Measurements from ENCODE around the gene PPP1R17.

Gene PPP1R17

DNA sequence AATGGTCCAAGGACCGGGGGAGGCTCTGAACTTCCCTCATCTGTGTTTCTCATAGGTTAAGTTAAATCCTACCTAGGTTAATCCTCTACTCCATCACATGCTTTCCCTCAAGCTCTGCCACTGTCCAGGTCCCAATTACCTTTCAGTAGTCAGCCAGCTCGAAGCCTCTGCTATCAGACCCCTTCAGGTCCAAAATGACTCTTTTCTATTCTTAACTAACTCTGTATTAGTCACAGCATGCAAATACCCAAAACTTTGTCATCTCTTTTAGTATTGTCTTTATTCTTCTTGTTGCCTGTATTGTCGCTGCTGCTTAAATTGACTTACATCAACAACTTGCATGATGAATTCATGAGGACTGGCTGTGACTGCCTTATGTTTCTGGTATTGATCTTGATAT lies 15.3 kb downstream of the PPP1R17 start:
- DNase-seq = no peak

DNA sequence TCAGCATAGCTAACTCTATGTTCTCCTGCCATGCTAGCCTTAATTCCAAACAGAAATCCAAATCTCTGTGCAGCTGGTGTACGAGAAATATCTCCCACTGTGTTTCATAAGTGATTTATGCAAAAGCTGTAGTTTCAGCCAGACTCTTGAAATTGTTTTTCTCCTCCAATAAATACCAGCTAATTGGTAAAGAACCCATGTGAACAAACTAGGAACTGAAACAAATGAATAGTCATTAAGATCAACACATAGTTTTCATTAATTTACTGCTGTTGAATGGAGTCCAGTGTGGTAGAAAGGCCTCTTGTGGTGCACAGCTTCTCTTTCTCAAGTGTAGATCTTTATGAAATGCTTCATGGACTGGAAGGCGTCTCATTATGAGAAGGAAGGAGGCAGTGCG lies 18.4 kb downstream of the PPP1R17 start:
- DNase-seq = no peak

DNA sequence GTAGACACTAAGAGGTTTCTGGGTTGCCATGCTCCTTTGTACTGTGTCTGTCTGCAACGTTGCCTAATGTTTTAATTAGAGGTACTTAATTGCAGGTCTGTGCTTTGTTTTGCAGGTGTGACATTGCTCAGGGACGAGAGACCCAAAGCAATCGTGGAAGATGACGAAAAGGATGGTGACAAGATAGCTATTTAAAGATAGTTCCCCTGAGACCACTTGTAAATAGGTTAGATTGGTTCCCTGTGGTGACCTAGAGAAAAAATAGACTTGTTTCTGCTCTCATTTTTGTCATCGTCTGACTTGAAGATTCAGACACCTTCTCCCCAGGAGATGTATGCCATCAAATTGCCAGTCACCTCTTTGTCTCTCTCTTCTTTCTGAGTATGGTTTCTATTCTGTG lies 20.1 kb downstream of the PPP1R17 start:
- DNase-seq = no peak

DNA sequence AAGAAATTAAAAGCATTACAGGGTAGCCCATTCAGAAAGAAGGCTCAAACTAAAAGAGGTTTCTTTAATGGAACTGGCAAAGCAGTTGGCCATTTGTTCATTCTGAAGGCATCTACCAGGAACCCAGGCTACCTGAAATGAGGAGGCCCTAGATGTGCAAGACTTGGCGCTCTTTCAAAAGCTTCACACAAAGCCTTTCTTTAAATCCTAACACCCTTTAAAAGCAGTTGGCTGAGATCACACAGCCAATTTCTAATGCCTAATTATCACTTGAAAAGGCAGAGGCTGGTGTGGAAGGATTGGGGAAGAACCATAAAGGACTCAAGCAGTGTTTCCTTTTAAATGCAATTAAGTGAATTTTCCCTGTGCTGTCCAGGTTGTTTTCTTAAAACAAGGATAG lies 23.2 kb downstream of the PPP1R17 start:
- no peak for DNase-seq

DNA sequence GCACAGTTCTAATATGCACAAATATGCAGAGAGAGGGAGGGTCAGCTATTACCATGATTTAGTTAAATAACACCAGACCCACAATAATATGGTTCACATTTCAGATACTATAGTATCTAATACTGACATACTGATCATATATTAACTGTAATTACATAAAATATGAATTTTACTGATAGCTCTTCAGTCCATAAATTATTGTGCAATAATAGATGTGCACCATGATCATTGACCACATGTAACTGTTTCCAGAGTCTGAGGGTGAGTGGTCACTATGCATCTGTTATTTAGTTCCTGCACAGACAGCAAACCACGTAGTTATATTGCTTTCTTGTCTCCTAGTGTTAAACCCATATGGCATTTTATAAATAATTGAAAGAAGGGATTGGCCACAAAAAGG lies 29.3 kb downstream of the PPP1R17 start:
- no peak for DNase-seq

DNA sequence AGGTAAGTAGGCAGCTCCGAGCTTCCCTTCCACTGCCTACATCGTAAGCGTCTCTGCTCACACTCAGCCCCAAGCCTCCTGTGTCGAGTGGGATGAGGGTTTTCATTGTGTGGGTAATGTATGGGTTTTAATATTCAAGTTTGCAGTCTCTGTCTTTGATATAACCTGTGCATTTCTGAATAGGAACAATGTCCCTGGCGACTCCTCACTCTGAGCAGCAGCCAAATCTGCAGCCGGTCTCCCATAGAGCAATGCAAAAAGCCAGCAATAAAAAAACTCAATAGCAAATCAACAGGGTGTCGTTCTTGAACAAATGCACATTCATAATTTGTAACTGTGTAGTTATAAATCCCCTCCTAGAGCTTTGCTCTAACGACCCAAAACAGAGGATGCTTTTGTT lies 33.4 kb downstream of the PPP1R17 start:
- DNase-seq = no peak

DNA sequence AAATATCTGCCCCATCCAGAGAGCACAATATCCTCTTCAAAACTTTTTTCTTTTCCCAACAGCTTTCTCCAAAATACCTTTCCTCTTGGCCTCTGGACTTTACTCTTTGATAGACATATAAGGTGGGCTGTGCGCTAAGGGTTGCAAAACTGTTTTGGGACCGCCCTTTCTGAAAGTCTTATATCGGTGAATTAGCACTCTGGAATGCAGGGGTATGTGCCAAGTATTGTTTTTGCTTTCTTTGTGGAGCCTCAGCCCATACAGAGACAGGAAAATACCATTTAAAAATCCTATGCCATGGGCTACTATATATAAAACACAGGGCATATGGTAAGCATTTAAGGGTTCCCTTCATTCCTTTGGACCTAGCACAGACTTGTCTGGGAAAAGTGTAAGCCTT lies 37.7 kb downstream of the PPP1R17 start:
- no peak for DNase-seq

DNA sequence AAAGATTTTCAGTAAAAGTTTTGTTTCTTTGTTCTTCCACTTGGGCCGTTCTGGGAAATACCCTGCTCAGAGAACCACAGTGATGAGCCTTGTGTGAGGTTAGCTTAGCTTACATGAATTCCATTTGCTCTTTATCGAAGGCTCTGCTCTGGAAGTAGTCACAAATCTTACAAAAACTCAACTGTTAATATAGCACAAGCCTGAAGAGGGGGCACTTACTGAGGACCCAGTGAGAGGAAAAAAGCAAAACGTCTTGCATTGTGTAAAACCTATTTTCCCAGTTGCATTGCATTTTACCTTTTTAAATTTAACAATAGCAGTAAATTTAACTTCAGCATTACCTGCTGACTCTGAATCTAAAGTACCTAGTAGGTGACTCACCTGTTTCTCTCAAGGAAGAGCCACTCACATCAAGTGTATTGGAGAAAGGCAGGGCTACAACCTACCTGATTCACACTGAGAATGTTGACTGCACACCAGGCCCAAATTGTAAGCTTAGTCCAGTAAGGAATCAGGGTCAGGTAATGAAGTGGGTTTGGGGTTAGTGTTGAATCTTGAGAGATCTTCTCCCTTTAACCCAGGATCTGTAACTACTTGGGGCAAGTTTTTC lies 42.3 kb downstream of the PPP1R17 start:
- no peak for DNase-seq

DNA sequence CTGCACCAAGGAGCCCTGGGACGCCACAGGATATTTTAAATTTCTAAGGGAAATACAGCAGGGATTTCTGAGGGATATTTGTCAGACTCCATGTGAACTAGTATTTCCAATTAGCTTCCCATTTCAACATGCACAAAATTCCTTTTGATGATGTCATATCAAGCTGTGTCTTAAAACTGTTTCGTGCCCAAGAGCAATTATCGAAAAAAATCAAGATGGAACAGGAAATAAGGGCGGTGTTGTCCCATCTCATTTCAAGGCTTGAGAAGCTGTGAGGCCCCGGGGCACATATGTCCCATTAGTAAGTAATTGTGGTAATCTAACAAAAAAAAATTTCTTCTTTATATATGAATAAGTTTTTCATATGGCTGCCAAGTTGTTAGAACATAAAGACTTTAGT lies 47.4 kb downstream of the PPP1R17 start:
- DNase-seq = no peak

DNA sequence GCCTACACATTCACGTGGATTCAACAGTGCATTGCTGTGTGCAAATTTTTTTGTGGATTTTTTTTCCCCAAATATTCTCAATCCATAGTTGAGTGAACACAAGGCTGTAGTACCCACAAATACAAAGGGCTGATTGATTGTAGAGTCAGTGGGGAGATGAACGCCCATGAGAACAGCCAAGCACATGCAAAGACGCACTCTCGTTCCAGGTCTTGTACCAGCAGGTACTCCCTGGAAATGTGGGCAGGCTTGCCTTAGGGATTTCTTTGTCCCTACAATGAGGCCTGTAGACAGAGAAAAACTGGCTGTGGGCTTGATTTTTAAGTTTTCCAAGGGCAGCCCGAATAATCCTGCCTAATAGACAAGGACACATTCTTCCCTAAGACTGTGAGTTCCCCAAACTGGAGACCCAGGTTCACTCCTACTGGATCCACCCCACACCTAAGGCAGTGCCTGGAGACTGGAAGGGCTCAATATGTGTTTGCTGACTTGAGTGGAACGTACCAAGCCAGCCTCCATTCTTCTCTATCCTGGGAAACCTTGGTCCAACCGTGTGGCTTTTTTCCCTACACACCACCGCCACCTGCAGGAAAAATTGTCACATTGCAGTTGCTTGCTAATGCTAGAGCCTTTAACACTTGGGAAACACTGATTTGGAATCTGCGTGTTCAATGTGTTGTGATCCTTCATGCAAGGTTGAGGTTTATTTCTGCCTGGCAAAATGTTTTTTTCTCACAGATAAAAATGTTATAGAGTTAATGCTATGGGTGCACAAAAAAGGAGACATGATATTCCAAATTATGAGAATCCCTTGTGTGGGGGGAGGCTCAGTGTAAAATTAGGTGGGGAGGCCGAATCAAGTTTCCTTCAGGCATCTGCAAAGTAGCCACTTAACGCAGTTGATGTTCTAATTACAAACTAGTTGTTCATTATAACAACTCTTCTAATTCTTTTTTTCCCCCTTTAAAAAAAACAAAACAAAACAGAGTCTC lies 49.3 kb downstream of the PPP1R17 start:
- DNase-seq = peak in 1 of 2 experiments; percentile 51

DNA sequence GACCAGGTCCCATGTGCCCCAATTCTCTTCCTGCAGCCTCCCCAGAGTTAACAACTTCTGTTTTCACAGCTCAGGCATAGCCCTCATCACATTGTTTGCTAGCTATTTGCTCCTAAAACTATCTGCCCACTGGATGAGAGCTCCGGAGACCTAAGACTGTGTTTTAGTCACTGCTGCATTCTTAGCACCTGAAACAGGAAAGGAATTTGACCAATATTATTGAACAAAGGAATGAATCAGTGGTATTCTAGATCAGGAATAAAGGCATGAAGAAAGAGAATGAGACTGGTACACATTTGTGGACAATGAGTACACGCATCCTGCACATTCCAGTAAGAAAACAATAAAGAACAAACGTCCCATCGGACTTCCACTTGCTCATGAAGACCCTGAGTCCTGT lies 54.8 kb downstream of the PPP1R17 start:
- no peak for DNase-seq

DNA sequence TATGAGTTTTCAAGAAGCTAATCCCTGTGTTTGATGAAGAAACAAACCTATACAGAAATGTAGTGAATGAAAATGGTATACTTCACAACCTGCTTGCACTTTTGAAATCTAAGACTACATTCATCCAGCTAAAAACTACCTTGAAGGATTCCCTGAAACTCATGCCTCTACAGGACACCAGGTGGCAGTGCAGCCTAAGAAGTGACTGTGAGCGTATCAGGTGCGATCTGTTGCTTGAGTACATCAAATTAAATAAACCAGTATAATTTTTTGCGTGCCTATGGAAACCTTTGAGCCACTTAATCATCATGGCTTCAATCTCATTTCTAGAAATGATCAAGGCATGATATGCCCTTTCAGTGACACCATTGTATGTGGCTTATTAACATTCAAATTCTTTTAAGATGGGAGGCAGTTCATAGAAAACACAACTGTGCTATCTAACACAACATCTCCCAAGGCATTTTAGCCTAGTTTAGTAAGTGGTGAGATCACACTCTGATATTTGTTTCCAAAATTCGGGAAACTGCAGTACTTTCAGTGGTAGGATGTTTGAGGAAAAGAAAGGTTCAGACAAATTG lies 57.4 kb downstream of the PPP1R17 start:
- peak in 1 of 2 experiments; percentile 33 for DNase-seq

DNA sequence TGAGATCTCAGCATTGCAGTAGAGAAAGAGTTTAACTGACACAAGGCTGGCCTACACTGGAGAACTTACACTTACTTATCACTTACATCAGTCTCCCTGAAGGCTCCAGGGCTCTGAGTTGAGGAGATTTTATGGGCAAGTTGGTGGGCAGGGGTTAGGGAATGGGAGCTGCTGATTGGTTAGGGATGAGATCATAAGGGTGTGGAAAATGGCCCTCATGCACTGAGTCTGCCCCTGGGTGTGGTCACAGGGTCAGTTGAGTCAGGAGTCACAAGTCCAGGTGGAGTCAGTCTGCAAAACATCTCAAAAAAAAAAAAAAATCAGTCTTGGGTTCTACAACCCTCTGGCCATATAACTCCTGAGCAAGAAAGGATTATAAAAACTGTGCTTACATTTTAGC lies 60.5 kb downstream of the PPP1R17 start:
- no peak for DNase-seq

DNA sequence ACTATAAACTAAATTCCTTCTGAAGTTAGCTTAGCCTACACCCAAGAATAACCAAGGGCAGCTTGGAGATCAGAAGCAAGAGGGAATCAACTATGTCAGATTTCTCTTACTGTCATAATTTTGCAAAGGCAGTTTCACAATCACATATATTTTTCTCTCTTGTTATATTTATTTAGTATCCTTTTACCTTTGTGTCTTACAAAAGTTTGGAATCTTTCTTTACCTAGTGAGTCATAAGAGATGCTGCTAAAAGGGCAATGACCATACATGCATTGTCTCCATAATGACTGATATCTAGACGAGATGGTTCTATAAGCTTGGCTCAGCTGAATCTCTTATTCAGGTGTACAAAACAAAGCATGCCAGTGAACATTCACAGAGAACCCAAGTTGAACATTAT lies 61.1 kb downstream of the PPP1R17 start:
- no peak for DNase-seq

DNA sequence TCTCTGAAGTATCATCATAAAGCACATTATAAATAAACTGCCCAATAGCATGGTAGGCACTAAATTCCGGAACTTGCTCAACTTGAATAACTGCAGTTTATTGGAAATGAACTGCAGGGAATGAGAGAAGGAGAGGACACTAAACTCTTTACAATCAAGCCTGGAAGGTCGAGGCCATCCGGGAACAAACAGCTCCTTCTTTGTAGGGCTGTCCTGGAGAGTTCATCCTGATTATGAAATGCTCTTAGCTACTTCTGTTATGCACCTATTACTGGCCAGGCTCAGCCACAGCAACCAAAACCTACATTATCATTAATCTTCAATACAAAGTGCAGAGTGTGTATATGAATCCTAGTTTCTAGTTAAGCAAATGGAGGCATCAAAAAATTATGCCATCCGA lies 64.7 kb downstream of the PPP1R17 start:
- no peak for DNase-seq
